WTC11 (cell line): Measurements from ENCODE around the gene NEUROG1. TPM values are rescaled to one million over a fixed set of nuclear protein-coding genes. Genes with fewer than 3 reads are reported as not detected.

Experiments
- ATAC-seq: fragments of 200-7000 bp; cut with Tn5 transposase; 2 replicates; pipeline ENCODE4 v1.10.0; 2021; ENCODE audit warnings: mild to moderate bottlenecking, moderate library complexity
- CTCF ChIA-PET: fragments of 300-600 bp; sonication (Branson Sonifier 250); formaldehyde crosslinking; loops from one replicate; lab custom pipeline; 2021; ENCODE audit warnings: antibody characterized with exemption; lab: Charles Lee
- POLR2A ChIA-PET: fragments of 350-600 bp; sonication (Branson Sonifier 250); formaldehyde crosslinking; loops from one replicate; lab custom pipeline; 2021; ENCODE audit warnings: antibody characterized with exemption; lab: Charles Lee
- DNase-seq: peaks from one replicate; pipeline ENCODE4 v3.0.0; 2021; ENCODE audit warnings: low spot score
- H3K27ac Mint-ChIP-seq: 2 replicates; pipeline ENCODE4 v1.8.0; 2021; ENCODE audit warnings: mixed read lengths
- H3K27me3 Mint-ChIP-seq: 2 replicates; pipeline ENCODE4 v1.8.0; 2021; ENCODE audit warnings: low read depth, mild to moderate bottlenecking, moderate library complexity, mixed read lengths
- H3K36me3 Mint-ChIP-seq: 2 replicates; pipeline ENCODE4 v1.8.0; 2021; ENCODE audit warnings: mixed read lengths
- H3K4me1 Mint-ChIP-seq: 2 replicates; pipeline ENCODE4 v1.8.0; 2022; ENCODE audit warnings: mixed read lengths
- H3K4me3 Mint-ChIP-seq: 2 replicates; pipeline ENCODE4 v1.8.0; 2021; ENCODE audit warnings: mild to moderate bottlenecking, moderate library complexity, mixed read lengths
- H3K9me3 Mint-ChIP-seq: 2 replicates; pipeline ENCODE4 v1.8.0; 2021; ENCODE audit warnings: mixed read lengths
- ATF1 ChIP-seq: sonication (generic); formaldehyde crosslinking; IDR thresholded peaks from 2 replicates; pipeline ENCODE4 v1.8.1; 2023; ENCODE audit warnings: mild to moderate bottlenecking, moderate library complexity, missing genetic modification reagents
- ATF2 ChIP-seq: sonication (generic); formaldehyde crosslinking; IDR thresholded peaks from 2 replicates; pipeline ENCODE4 v1.8.1; 2022; ENCODE audit warnings: low read depth, missing genetic modification reagents, borderline replicate concordance
- ATF3 ChIP-seq: sonication (generic); formaldehyde crosslinking; conservative IDR thresholded peaks from 2 replicates; pipeline ENCODE4 v1.8.1; 2022; ENCODE audit warnings: mild to moderate bottlenecking, missing genetic modification reagents
- CREB1 ChIP-seq: sonication (generic); formaldehyde crosslinking; IDR thresholded peaks from 2 replicates; pipeline ENCODE4 v1.8.0; 2023; ENCODE audit warnings: mild to moderate bottlenecking, missing genetic modification reagents
- CREM ChIP-seq: sonication (generic); formaldehyde crosslinking; IDR thresholded peaks from 2 replicates; pipeline ENCODE4 v1.8.1; 2022; ENCODE audit warnings: mild to moderate bottlenecking, missing genetic modification reagents, moderate library complexity
- FOXJ3 ChIP-seq: sonication (generic); formaldehyde crosslinking; IDR thresholded peaks from 2 replicates; pipeline ENCODE4 v1.9.0; 2021; ENCODE audit warnings: missing genetic modification reagents, mild to moderate bottlenecking, borderline replicate concordance
- GRHL2 ChIP-seq: fragments of 250-450 bp; sonication (Bioruptor Pico); IDR thresholded peaks from 2 replicates; pipeline ENCODE4 v1.8.0; 2022; ENCODE audit warnings: mild to moderate bottlenecking, moderate library complexity; ENCODE audit not compliant: insufficient replicate concordance, severe bottlenecking
- GTF2I ChIP-seq: fragments of 250-450 bp; sonication (Bioruptor Pico); conservative IDR thresholded peaks from 2 replicates; pipeline ENCODE4 v1.4.0; 2021; ENCODE audit warnings: mild to moderate bottlenecking
- MXD4 ChIP-seq: fragments of 250-450 bp; sonication (Bioruptor Pico); IDR thresholded peaks from 2 replicates; pipeline ENCODE4 v1.8.0; 2021; ENCODE audit warnings: mild to moderate bottlenecking, moderate library complexity, borderline replicate concordance
- NR1H2 ChIP-seq: sonication (generic); formaldehyde crosslinking; IDR thresholded peaks from 2 replicates; pipeline ENCODE4 v1.9.0; 2021; ENCODE audit warnings: mild to moderate bottlenecking, moderate library complexity, missing genetic modification reagents
- NR2C2 ChIP-seq: sonication (generic); formaldehyde crosslinking; IDR thresholded peaks from 2 replicates; pipeline ENCODE4 v1.8.0; 2022; ENCODE audit warnings: mild to moderate bottlenecking, missing genetic modification reagents
- NR3C1 ChIP-seq: sonication (generic); formaldehyde crosslinking; conservative IDR thresholded peaks from 2 replicates; pipeline ENCODE4 v1.8.1; 2023; ENCODE audit warnings: low read depth, mild to moderate bottlenecking, missing genetic modification reagents
- OVOL2 ChIP-seq: fragments of 250-450 bp; sonication (Bioruptor Pico); IDR thresholded peaks from 2 replicates; pipeline ENCODE4 v1.9.0; 2021; ENCODE audit warnings: mild to moderate bottlenecking, borderline replicate concordance
- SMAD3 ChIP-seq: sonication (generic); formaldehyde crosslinking; IDR thresholded peaks from 2 replicates; pipeline ENCODE4 v1.8.0; 2022; ENCODE audit warnings: missing genetic modification reagents, mild to moderate bottlenecking, borderline replicate concordance
- USF2 ChIP-seq: sonication (generic); formaldehyde crosslinking; IDR thresholded peaks from 2 replicates; pipeline ENCODE4 v1.8.1; 2023; ENCODE audit warnings: mild to moderate bottlenecking, missing genetic modification reagents, moderate library complexity
- ZBTB21 ChIP-seq: sonication (generic); formaldehyde crosslinking; IDR thresholded peaks from 2 replicates; pipeline ENCODE4 v1.8.1; 2023; ENCODE audit warnings: mild to moderate bottlenecking, missing genetic modification reagents, borderline replicate concordance
- ZNF219 ChIP-seq: sonication (generic); formaldehyde crosslinking; IDR thresholded peaks from 2 replicates; pipeline ENCODE4 v1.8.0; 2023; ENCODE audit warnings: missing genetic modification reagents, mild to moderate bottlenecking, borderline replicate concordance
- ZNF317 ChIP-seq: sonication (generic); formaldehyde crosslinking; IDR thresholded peaks from 2 replicates; pipeline ENCODE4 v1.8.1; 2023; ENCODE audit warnings: low read depth, mild to moderate bottlenecking, moderate library complexity, missing genetic modification reagents, borderline replicate concordance
- ZSCAN18 ChIP-seq: fragments of 250-450 bp; sonication (Bioruptor Pico); IDR thresholded peaks from 2 replicates; pipeline ENCODE4 v2.1.2; 2022; ENCODE audit warnings: mild to moderate bottlenecking, moderate library complexity
- total RNA-seq: library from RNA; stranded (reverse); gene quantifications from 3 replicates; pipeline ENCODE4 v1.2.3, GENCODE V29; 2021

Gene NEUROG1
- total RNA-seq, 1 experiment from 2014 or later = 0.13 TPM

GRCh38 chr5:135486131-135487036 is 49.4 kb downstream of the NEUROG1 start (continued):
- TF ChIP-seq ZSCAN18 (CRISPR knock-in tag) (no peak), NR3C1 (no peak), OVOL2 (CRISPR knock-in tag) (no peak), ZNF317 (CRISPR knock-in tag) (no peak)

- CTCF ChIA-PET = interaction anchor here (0.6 to 1.5 kb wide), 9 partner anchors 14 to 81 kb away, joined by 3 to 11 read pairs (median 3); no protein-coding TSS in a partner anchor
- ATAC-seq = peak; percentile 45
- H3K4me1 Mint-ChIP-seq = peaks cover 37% of the 10 kb centered on the region
- no peak for TF ChIP-seq NR2C2 (CRISPR knock-in tag)
- TF ChIP-seq NR1H2 = no peak
- no peak for TF ChIP-seq MXD4
- no peak for TF ChIP-seq ATF2 (CRISPR knock-in tag)
- TF ChIP-seq ZNF219 (CRISPR knock-in tag) = no peak
- TF ChIP-seq ATF1 (CRISPR knock-in tag) = no peak
- TF ChIP-seq ZBTB21 (CRISPR knock-in tag) = no peak
- TF ChIP-seq SMAD3 (CRISPR knock-in tag) = no peak
- no peak for TF ChIP-seq FOXJ3
- TF ChIP-seq USF2 = no peak
- TF ChIP-seq GRHL2 (CRISPR knock-in tag) = no peak
- no peak for TF ChIP-seq CREM
- TF ChIP-seq ATF3 = no peak
- no peak for TF ChIP-seq CREB1 (CRISPR knock-in tag)
- no peak for TF ChIP-seq GTF2I (CRISPR knock-in tag)
- no peaks in the 10 kb centered on the region for H3K9me3 Mint-ChIP-seq
- no peak overlapping the region for H3K27ac Mint-ChIP-seq
- POLR2A ChIA-PET = interaction anchor here (0.7 kb wide), 1 partner anchor 50 kb away, joined by 3 read pairs; no protein-coding TSS in a partner anchor
- no peak for DNase-seq
- no peaks in the 10 kb centered on the region for H3K36me3 Mint-ChIP-seq
- H3K27me3 Mint-ChIP-seq = peaks cover 13% of the 10 kb centered on the region; the same call in 1 of the 2 replicates
- no peak overlapping the region for H3K4me3 Mint-ChIP-seq
Measured at GRCh38 chr5:135484674-135485086, 51.1 kb downstream of the NEUROG1 start.

Other genes starting within 250 kb of the NEUROG1 start
- 83.8 to 93.7 TPM (median 85.9 TPM) in 3 replicates for gene MACROH2A1, start 136.7 kb downstream of the NEUROG1 start, total RNA-seq
- not detected in 3 replicates for gene DCANP1, start 88.6 kb downstream of the NEUROG1 start, total RNA-seq
- not detected in 3 replicates for gene TIFAB, start 83.6 kb downstream of the NEUROG1 start, total RNA-seq
- gene CXCL14, start 43.0 kb upstream of the NEUROG1 start, total RNA-seq = 0.64 to 0.87 TPM (median 0.87 TPM) in 3 replicates